HUES64 (cell line): ENCODE data around the gene RPL32.

Experiments
- H3K27ac ChIP-seq: 2 replicates; pipeline ENCODE4 v1.7.0; 2013; ENCODE audit warnings: low read depth, low read length, inconsistent platforms
- H3K27me3 ChIP-seq: 2 replicates; pipeline ENCODE4 v1.6.1; 2013; ENCODE audit warnings: mild to moderate bottlenecking, low read length; ENCODE audit not compliant: insufficient read depth
- H3K36me3 ChIP-seq: 2 replicates; pipeline ENCODE4 v1.6.1; 2013; ENCODE audit warnings: mild to moderate bottlenecking, low read length; ENCODE audit not compliant: insufficient read depth
- H3K4me1 ChIP-seq: 2 replicates; pipeline ENCODE4 v1.6.1; 2013; ENCODE audit warnings: mild to moderate bottlenecking, low read length, moderate library complexity; ENCODE audit not compliant: insufficient read depth
- H3K4me3 ChIP-seq: 2 replicates; pipeline ENCODE4 v1.5.1; 2013; ENCODE audit warnings: mild to moderate bottlenecking, low read length, moderate library complexity
- H3K9ac ChIP-seq: 2 replicates; pipeline ENCODE4 v1.6.1; 2013; ENCODE audit warnings: mild to moderate bottlenecking, low read depth, low read length
- H3K9me3 ChIP-seq: 2 replicates; pipeline ENCODE4 v1.6.1; 2013; ENCODE audit warnings: low read depth, low read length; ENCODE audit not compliant: insufficient read depth
- WGBS: fragments of 150-250, 120-280 bp; methylation state at CpG from one replicate; pipeline ENCODE4 v1.1.7; 2013; ENCODE audit warnings: missing lambda C conversion rate; 5-methylcytosine and 5-hydroxymethylcytosine counted together

Gene RPL32

DNA sequence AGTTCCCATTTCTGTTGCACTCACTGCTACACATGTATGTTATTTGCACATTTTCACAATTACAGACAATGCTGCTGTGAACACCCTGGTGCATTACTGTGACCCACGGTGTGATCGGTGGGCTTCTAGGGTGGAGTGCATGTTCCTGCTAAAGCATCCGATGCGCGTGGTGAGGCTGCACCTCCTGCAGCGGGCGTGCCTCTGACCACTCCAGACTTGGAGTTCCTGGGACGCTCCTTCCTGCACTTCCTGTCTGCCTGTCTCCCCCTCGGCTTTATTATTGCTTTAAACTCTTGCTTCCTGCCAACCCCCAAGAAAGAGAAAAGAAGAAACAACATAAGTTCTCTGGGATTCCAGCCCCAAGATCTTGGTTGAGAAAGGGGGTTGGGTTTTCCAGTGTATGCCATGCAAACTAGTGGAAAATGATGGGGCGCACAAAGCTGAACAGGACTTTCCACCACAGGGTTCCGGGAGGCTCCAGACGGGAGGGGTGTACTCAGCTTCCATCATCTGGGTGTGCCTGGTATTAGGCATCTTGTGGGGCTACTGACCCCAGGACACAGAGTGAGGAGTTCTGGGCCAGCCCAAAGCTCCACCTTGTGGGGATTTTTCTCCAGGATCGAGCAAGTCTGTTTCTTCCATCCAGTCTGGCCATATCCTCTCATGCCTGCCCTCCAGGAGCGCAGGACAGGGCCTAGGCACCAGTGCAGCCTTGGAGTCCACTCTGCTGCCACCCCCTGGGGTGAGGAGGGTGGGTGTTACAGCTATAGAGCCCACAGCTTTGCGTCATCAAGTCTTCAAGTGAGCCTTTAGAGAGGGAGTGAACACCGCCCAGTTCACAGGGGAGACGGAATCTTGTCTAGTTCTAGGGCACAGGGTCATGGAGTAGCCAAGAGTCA, 11.2 kb downstream of the RPL32 start:
- 91% methylated on average over 17 of the region's 17 CpGs for WGBS
- H3K27me3 ChIP-seq = no peaks in the 10 kb centered on the region
- H3K9me3 ChIP-seq = no peaks in the 10 kb centered on the region
- H3K27ac ChIP-seq = no peak overlapping the region; the same call in 1 of the 2 replicates
- H3K4me3 ChIP-seq = no peak overlapping the region
- H3K9ac ChIP-seq = no peak overlapping the region
- peaks cover 20% of the 10 kb centered on the region; the same call in 1 of the 2 replicates for H3K4me1 ChIP-seq
- peaks cover 54% of the 10 kb centered on the region for H3K36me3 ChIP-seq

DNA sequence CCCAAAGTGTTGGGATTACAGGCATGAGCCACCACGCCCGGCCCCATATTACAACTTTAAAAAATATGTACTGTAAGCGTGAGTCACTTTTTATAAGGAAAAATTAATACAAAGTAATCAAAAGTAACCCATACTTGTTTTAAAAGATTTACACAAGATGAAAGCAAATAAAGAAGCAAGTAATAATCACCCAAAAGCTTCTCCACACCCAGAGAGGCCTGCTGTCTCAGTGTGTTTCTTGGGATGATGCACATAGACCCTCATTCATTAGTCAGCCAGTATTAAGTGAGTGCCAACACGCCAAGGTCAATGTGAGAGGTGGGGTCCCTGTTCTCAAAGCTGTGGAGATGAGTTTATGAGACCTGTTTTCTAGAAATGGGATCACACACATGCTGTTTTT, 12.0 kb downstream of the RPL32 start:
- 94% methylated on average over 3 of the region's 4 CpGs for WGBS
- Histone ChIP-seq H3K4me1 (peaks cover 15% of the 10 kb centered on the region; the same call in 1 of the 2 replicates), H3K9ac (no peak overlapping the region), H3K4me3 (no peak overlapping the region), H3K27ac (no peak overlapping the region), H3K27me3 (no peaks in the 10 kb centered on the region), H3K9me3 (no peaks in the 10 kb centered on the region), H3K36me3 (peaks cover 47% of the 10 kb centered on the region)

DNA sequence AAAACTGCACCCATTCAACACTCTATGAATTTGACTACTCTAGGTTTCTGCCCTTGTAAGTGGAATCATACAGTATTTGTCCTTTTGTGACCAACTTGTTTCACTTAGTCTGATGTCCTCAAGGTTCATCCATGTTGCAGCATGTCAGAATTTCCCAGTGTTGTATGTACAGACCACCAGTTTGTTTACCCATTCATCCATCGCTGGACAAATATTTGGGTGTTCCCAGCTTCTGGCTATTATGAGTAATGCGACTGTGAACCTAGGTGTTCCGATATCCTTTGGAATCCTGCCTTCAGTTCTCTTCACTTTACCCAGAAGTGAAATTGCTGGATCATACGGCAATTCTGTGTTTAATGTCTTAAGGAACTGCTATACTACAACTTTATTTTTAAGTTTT, 12.6 kb downstream of the RPL32 start:
- WGBS = 94% methylated on average over 3 of the region's 4 CpGs
- H3K27ac ChIP-seq = no peak overlapping the region
- no peak overlapping the region for H3K4me3 ChIP-seq
- H3K9me3 ChIP-seq = no peaks in the 10 kb centered on the region
- H3K27me3 ChIP-seq = no peaks in the 10 kb centered on the region
- H3K36me3 ChIP-seq = peaks cover 40% of the 10 kb centered on the region
- H3K4me1 ChIP-seq = 0 out of 2 replicates have a peak, but pooled peaks cover 9% of the 10 kb centered on the region
- no peak overlapping the region for H3K9ac ChIP-seq

DNA sequence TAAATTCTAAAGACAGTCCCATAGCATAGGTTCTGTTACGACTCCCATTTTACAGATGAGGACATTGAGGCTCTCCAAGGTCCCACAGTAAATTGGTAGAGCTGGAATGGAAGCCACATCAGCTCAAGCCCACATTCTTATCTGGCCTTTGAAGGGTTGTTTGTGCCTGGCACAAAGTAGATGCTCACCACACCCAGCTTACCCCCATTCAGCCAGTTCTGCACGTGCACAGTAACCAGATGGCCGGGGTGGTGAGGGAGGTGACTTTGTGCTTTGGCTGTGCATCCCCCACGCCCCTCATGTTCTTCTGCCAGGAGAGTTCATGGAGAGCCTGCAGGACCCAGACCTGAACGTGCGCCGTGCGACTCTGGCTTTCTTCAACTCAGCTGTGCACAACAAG, 16.2 kb downstream of the RPL32 start:
- Histone ChIP-seq H3K4me3 (no peak overlapping the region), H3K36me3 (peaks cover 12% of the 10 kb centered on the region), H3K9me3 (no peaks in the 10 kb centered on the region), H3K9ac (no peak overlapping the region), H3K27me3 (no peaks in the 10 kb centered on the region), H3K27ac (no peak overlapping the region), H3K4me1 (no peaks in the 10 kb centered on the region)
- WGBS = 96% methylated on average over 8 of the region's 8 CpGs

DNA sequence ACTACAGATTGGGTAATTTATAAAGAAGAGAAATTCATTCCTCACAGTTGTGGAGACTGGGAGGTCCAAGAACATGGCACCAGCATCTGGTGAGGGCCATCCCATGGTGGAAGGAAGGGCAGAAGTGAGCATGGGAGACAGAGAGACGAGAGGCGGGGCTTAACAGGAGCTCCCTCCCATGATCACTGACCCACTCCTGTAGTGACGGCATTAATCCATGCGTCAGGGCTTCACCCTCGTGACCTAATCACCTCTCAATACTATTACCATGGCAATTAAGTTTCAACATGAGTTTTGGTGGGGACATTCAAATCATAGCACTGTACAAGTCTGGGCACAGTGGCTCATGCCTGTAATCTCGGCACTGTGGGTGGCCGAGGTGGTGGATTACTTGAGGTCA, 17.1 kb downstream of the RPL32 start:
- Histone ChIP-seq H3K9me3 (no peaks in the 10 kb centered on the region), H3K4me1 (no peaks in the 10 kb centered on the region), H3K9ac (no peak overlapping the region), H3K27me3 (no peaks in the 10 kb centered on the region), H3K4me3 (no peak overlapping the region), H3K36me3 (peaks cover 5% of the 10 kb centered on the region; the same call in 1 of the 2 replicates), H3K27ac (no peak overlapping the region)
- WGBS = 87% methylated on average over 7 of the region's 7 CpGs

DNA sequence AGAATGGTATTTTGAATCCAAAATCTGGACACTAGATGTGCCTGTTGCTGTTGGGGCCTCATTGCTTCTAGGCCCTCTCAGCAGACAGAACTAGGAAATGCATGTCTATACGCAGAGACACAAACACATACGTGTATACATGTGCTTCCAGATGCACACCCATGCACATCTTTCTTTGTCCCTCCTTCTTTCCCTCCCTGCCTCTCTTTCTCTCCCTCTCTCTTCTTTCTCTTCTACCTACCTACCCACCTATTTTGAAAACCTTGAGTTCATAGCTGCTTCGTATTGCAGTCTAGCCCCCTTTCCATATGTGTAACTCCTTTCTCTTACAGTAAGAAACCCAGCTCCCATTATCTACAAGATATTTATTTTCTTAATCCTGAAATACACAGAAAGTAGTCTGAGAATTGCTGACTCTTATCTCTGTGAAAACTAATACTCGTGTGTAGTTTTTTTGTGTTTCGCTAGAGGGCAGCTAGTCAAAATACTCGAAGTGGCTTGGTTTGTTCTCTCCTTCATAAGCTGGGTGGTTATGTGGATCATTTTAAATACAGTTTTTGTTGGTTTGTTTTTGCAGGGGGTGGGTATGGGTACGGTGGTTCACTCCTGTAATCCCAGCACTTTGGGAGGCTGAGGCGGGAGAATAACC, 18.5 kb downstream of the RPL32 start:
- Histone ChIP-seq H3K36me3 (peaks cover 4% of the 10 kb centered on the region; the same call in 1 of the 2 replicates), H3K4me1 (no peaks in the 10 kb centered on the region), H3K27me3 (no peaks in the 10 kb centered on the region), H3K9me3 (no peaks in the 10 kb centered on the region), H3K9ac (no peak overlapping the region), H3K4me3 (no peak overlapping the region), H3K27ac (no peak overlapping the region)
- WGBS = 77% methylated on average over 7 of the region's 8 CpGs

DNA sequence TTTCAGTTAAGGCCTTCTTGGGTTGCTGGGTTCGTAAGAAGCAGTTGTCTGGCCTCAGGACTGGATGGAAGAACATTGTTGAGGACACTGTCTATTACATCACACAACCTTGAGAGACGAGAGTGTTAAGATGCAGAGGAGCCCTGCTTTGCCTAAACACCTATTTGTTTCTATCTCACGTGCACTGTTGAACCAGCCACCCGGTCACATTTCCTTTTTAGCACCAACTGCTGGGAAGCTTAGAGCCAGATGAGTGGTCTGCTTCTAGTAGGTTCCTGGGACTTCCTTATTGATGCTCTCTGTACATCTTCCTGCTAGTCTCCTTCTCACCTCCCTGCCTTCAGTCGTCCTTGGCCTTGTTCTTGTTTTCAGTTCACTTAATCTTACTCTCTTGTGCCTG, 22.6 kb downstream of the RPL32 start:
- Histone ChIP-seq H3K27ac (no peak overlapping the region), H3K36me3 (peaks cover 29% of the 10 kb centered on the region), H3K4me1 (no peaks in the 10 kb centered on the region), H3K9ac (no peak overlapping the region), H3K4me3 (no peak overlapping the region), H3K27me3 (no peaks in the 10 kb centered on the region), H3K9me3 (no peaks in the 10 kb centered on the region)
- 89% methylated on average over 5 of the region's 5 CpGs for WGBS

DNA sequence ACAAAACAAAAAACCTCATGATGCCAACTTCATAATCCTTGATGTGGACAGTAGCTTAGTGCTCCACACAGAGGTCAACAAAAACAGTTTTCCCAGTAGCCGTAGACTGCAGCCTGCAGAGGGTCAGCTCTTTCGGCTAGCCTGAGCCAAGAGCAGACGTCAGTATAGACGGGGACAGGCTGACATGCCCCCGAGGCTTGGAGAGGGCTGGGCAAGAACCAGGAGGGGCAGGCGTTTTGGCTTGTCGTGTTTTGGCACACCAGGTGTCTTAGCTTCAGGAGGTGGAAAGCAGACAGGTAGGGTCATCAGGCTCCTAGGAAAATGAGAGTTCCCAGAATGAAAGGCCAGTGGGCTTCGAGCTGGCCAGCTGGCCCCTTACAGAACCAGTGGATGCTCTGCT, 23.1 kb downstream of the RPL32 start:
- Histone ChIP-seq H3K27me3 (no peaks in the 10 kb centered on the region), H3K9me3 (no peaks in the 10 kb centered on the region), H3K4me1 (no peaks in the 10 kb centered on the region), H3K4me3 (no peak overlapping the region), H3K9ac (no peak overlapping the region), H3K27ac (no peak overlapping the region), H3K36me3 (peaks cover 29% of the 10 kb centered on the region)
- WGBS = 91% methylated on average over 8 of the region's 8 CpGs

DNA sequence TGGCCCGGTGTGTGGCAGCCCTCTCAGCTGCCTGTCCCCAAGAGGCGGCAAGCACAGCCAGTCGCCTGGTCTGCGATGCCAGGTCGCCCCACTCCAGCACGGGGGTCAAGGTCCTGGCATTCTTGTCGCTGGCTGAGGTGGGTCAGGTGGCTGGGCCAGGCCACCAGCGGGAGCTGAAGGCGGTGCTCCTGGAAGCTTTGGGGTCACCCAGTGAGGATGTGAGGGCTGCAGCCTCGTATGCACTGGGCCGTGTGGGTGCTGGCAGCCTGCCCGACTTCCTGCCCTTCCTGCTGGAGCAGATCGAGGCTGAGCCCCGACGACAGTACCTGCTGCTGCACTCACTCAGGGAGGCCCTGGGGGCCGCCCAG, 24.0 kb downstream of the RPL32 start:
- no peaks in the 10 kb centered on the region for H3K9me3 ChIP-seq
- H3K9ac ChIP-seq = no peak overlapping the region
- H3K36me3 ChIP-seq = peaks cover 29% of the 10 kb centered on the region
- H3K27me3 ChIP-seq = no peaks in the 10 kb centered on the region
- H3K27ac ChIP-seq = no peak overlapping the region
- H3K4me3 ChIP-seq = no peak overlapping the region
- no peaks in the 10 kb centered on the region for H3K4me1 ChIP-seq
- WGBS = 95% methylated on average over 16 of the region's 16 CpGs

DNA sequence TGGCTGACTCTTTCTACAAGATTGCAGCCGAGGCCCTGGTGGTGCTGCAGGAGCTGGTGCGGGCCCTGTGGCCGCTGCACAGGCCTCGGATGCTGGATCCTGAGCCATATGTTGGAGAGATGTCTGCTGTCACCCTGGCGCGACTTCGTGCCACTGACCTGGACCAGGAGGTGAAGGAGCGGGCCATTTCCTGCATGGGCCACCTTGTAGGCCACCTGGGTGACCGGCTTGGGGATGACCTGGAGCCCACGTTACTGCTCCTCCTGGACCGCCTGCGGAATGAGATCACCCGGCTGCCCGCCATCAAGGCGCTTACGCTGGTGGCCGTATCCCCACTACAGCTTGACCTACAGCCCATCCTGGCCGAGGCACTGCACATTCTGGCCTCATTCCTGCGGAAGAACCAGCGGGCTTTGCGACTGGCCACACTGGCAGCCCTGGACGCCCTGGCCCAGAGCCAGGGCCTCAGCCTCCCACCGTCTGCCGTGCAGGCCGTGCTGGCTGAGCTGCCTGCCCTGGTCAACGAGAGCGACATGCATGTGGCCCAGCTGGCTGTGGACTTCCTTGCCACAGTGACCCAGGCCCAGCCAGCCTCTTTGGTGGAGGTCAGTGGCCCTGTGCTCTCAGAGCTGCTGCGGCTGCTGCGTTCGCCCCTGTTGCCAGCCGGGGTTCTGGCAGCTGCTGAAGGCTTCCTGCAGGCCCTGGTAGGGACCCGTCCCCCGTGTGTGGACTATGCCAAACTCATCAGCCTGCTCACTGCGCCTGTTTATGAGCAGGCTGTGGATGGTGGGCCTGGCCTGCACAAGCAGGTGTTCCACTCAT, 24.6 kb downstream of the RPL32 start:
- Histone ChIP-seq H3K9ac (no peak overlapping the region), H3K27me3 (no peaks in the 10 kb centered on the region), H3K36me3 (peaks cover 29% of the 10 kb centered on the region), H3K9me3 (no peaks in the 10 kb centered on the region), H3K27ac (no peak overlapping the region), H3K4me1 (no peaks in the 10 kb centered on the region), H3K4me3 (no peak overlapping the region)
- WGBS = 95% methylated on average over 34 of the region's 34 CpGs

DNA sequence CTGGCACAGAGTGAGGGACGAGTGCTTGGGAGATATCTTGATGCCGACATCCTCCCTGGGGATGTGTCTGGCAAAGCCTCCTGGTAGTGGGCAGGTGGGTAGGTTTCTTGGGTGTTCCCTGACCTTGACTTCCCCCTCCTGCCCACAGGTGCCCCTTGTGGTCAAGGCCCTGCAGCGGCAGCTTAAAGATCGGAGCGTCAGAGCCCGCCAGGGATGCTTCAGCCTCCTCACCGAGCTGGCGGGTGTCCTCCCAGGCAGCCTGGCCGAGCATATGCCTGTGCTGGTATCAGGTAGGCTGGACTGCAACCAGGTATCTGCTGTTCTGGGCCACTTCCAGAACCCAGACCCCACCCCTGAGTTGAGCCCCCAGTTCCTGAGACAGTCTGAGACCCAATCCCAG, 25.6 kb downstream of the RPL32 start:
- Histone ChIP-seq H3K9me3 (no peaks in the 10 kb centered on the region), H3K9ac (no peak overlapping the region), H3K36me3 (peaks cover 29% of the 10 kb centered on the region), H3K27me3 (no peaks in the 10 kb centered on the region), H3K4me3 (no peak overlapping the region), H3K4me1 (peaks cover 4% of the 10 kb centered on the region), H3K27ac (no peak overlapping the region)
- WGBS = 84% methylated on average over 9 of the region's 9 CpGs
